Prostate gland (tissue), 2 donors: ENCODE data around the gene CHST5. TPM values are rescaled to one million over a fixed set of nuclear protein-coding genes. Genes with fewer than 3 reads are reported as not detected.
"Not testable (repeated sequence)": the region's sequence is repeated elsewhere in the genome, so short reads cannot be mapped to it uniquely, and the experiment has no call there.

Experiments
- DNase-seq: peaks from one replicate; pipeline ENCODE4 v3.0.0-alpha.2; 2019; ENCODE audit warnings: low spot score
- H3K27ac ChIP-seq, 2 donors: fragments of 200-600 bp; sonication (generic); 2 replicates each; pipeline ENCODE4 v1.5.1; 2017 to 2019
- H3K27me3 ChIP-seq: fragments of 200-600 bp; sonication (generic); replicated peaks from 2 replicates; pipeline ENCODE4 v1.5.1; 2019; ENCODE audit not compliant: insufficient read depth
- H3K36me3 ChIP-seq, 2 donors: fragments of 200-600 bp; sonication (generic); 1 replicate in 1 of 2; 2 replicates in 1 of 2; pipeline versions ENCODE4 v1.5.1 to v1.8.1; 2017 to 2019
- H3K4me1 ChIP-seq: fragments of 200-600 bp; sonication (generic); replicated peaks from 2 replicates; pipeline ENCODE4 v1.5.1; 2019
- H3K4me3 ChIP-seq, 2 donors: fragments of 200-600 bp; sonication (generic); 2 replicates each; pipeline ENCODE4 v1.5.1; 2017 to 2019
- H3K9me3 ChIP-seq: fragments of 200-600 bp; sonication (generic); 2 replicates; pipeline ENCODE4 v1.5.1; 2017
- CTCF ChIP-seq, 4 experiments: fragments of 200-600 bp in 2 of 4; fragments of 450-650 bp in 2 of 4; sonication (generic) in 2 of 4; IDR thresholded peaks; 1 replicate in 3 of 4; 2 replicates in 1 of 4; pipeline ENCODE4 v1.5.1; 2016 to 2019; ENCODE audit warnings: antibody characterized with exemption in 4 of 4, mild to moderate bottlenecking in 2 of 4, moderate library complexity in 2 of 4
- POLR2A ChIP-seq: fragments of 450-650 bp; IDR thresholded peaks from one replicate; pipeline ENCODE4 v1.6.1; 2016; ENCODE audit warnings: antibody characterized with exemption, mild to moderate bottlenecking
- POLR2AphosphoS5 ChIP-seq: sonication (generic); formaldehyde crosslinking; IDR thresholded peaks from one replicate; pipeline ENCODE4 v1.6.1; 2017; ENCODE audit warnings: antibody characterized with exemption
- WGBS: methylation state at CpG from one replicate; pipeline ENCODE4 v1.1.5; 2018; 5-methylcytosine and 5-hydroxymethylcytosine counted together
- intact Hi-C: fragments of 100-400 bp; cut with DNase I; formaldehyde crosslinking; loops from one replicate; pipeline ENCODE4 v1.14.2; 2022
- total RNA-seq, 2 donors: library from RNA; depleted of rRNA; stranded (reverse); fragments of >200 nt; gene quantifications; one replicate each; pipeline ENCODE4 v1.1.0, GENCODE V29; 2016

Gene CHST5
- total RNA-seq, 2 donors from 2014 or later: 0.23 TPM; not detected in 1

- H3K27ac ChIP-seq: no peak overlapping the region
- no peak overlapping the region for H3K4me3 ChIP-seq
- intact Hi-C loops: no loop called here
- no peaks in the 10 kb centered on the region for H3K36me3 ChIP-seq
- DNase-seq: no peak
- H3K9me3 ChIP-seq: no peaks in the 10 kb centered on the region
- H3K4me1 ChIP-seq: no peaks in the 10 kb centered on the region
- no peaks in the 10 kb centered on the region for H3K27me3 ChIP-seq
- WGBS: 85% methylated on average over 5 of the region's 5 CpGs
- TF ChIP-seq POLR2AphosphoS5: no peak
- TF ChIP-seq CTCF (IDR thresholded peaks at IDR 0.05): no peak
- TF ChIP-seq POLR2A: no peak
Measured at GRCh38 chr16:75501359-75501758, 34.5 kb downstream of the CHST5 start.

- H3K4me3 ChIP-seq, intact Hi-C loops, H3K9me3 ChIP-seq, DNase-seq, H3K36me3 ChIP-seq, H3K4me1 ChIP-seq, H3K27me3 ChIP-seq, H3K27ac ChIP-seq: not testable (repeated sequence)
- 10% methylated on average over 10 of the region's 13 CpGs for WGBS
Measured at GRCh38 chr16:75498605-75499322, 37.1 kb downstream of the CHST5 start.

GRCh38 chr16:75497558-75497957 is 38.4 kb downstream of the CHST5 start:
- no peak for DNase-seq
- TF ChIP-seq POLR2A: no peak
- TF ChIP-seq CTCF (IDR thresholded peaks at IDR 0.05): no peak
- TF ChIP-seq POLR2AphosphoS5: no peak
- Histone ChIP-seq H3K27ac (no peak overlapping the region), H3K36me3 (no peaks in the 10 kb centered on the region), H3K4me3 (no peak overlapping the region), H3K4me1 (peaks cover 5% of the 10 kb centered on the region), H3K27me3 (no peaks in the 10 kb centered on the region), H3K9me3 (no peaks in the 10 kb centered on the region)
- intact Hi-C loops: no loop called here
- 77% methylated on average over 4 of the region's 4 CpGs for WGBS

- intact Hi-C loops: no loop called here
- Histone ChIP-seq H3K27ac (no peak within 1 kb of the TSS), H3K27me3 (no peaks in the 10 kb centered on the region), H3K4me1 (peaks cover 5% of the 10 kb centered on the region), H3K9me3 (no peaks in the 10 kb centered on the region), H3K4me3 (peak within 1 kb of the TSS; percentile 15 to 17), H3K36me3 (no peaks in the 10 kb centered on the region)
- TF ChIP-seq POLR2AphosphoS5: no peak
- TF ChIP-seq CTCF (IDR thresholded peaks at IDR 0.05): no peak
- TF ChIP-seq POLR2A: peak; percentile 11
- DNase-seq: no peak
- 3% methylated on average over 39 of the region's 43 CpGs for WGBS
Measured at GRCh38 chr16:75495076-75495674, 40.7 kb downstream of the CHST5 start, which contains the start of gene CHST6. Gene CHST6, minus strand, starts transcription at chr16:75495441. Its CDS starts 15,613 bp downstream, at chr16:75479828.

GRCh38 chr16:75494661-75495075 is 41.2 kb downstream of the CHST5 start:
- peaks cover 5% of the 10 kb centered on the region for H3K4me1 ChIP-seq
- no peak overlapping the region for H3K27ac ChIP-seq
- no peaks in the 10 kb centered on the region for H3K27me3 ChIP-seq
- H3K36me3 ChIP-seq: no peaks in the 10 kb centered on the region
- TF ChIP-seq CTCF (IDR thresholded peaks at IDR 0.05) (no peak), POLR2AphosphoS5 (no peak), POLR2A (no peak)
- intact Hi-C loops: no loop called here
- no peak for DNase-seq
- 2% methylated on average over 26 of the region's 26 CpGs for WGBS
- no peaks in the 10 kb centered on the region for H3K9me3 ChIP-seq
- H3K4me3 ChIP-seq: peak overlapping the region; percentile 15 to 17
